Liver (tissue), 9 donors: Measurements from ENCODE around the gene RNF220. TPM values are rescaled to one million over a fixed set of nuclear protein-coding genes. Genes with fewer than 3 reads are reported as not detected.

Experiments
- DNase-seq: peaks from one replicate; pipeline ENCODE4 v3.0.0-alpha.2; 2017; ENCODE audit warnings: low spot score
- H3K27ac ChIP-seq, 2 donors: one replicate each; pipeline ENCODE4 v1.7.0; 2013; ENCODE audit warnings: inconsistent platforms in 2 of 2, low read length in 2 of 2, control low read depth in 1 of 2, low read depth in 1 of 2, mild to moderate bottlenecking in 1 of 2
- H3K27me3 ChIP-seq, 4 donors: one replicate each; pipeline versions ENCODE4 v1.6.1 to v1.7.0; 2013; ENCODE audit warnings: low read length in 3 of 4, inconsistent platforms in 1 of 4, mild to moderate bottlenecking in 1 of 4, moderate library complexity in 1 of 4; ENCODE audit not compliant: control insufficient read depth in 4 of 4, insufficient read depth in 4 of 4
- H3K36me3 ChIP-seq, 4 donors: one replicate each; pipeline versions ENCODE4 v1.6.1 to v1.7.0; 2013; ENCODE audit warnings: low read length in 3 of 4, mild to moderate bottlenecking in 3 of 4, low read depth in 1 of 4, moderate library complexity in 1 of 4; ENCODE audit not compliant: control insufficient read depth in 4 of 4, insufficient read depth in 3 of 4
- H3K4me1 ChIP-seq, 4 donors: one replicate each; pipeline versions ENCODE4 v1.6.1 to v1.7.0; 2013; ENCODE audit warnings: low read length in 3 of 4, mild to moderate bottlenecking in 3 of 4, moderate library complexity in 1 of 4; ENCODE audit not compliant: control insufficient read depth in 4 of 4, insufficient read depth in 4 of 4
- H3K4me3 ChIP-seq, 3 donors: one replicate each; pipeline versions ENCODE4 v1.6.1 to v1.7.0; 2013; ENCODE audit warnings: low read length in 3 of 3, control low read depth in 1 of 3, low read depth in 1 of 3, mild to moderate bottlenecking in 1 of 3
- H3K9ac ChIP-seq, 2 donors: one replicate each; pipeline ENCODE4 v1.7.0; 2013; ENCODE audit warnings: low read length in 2 of 2, mild to moderate bottlenecking in 2 of 2, moderate library complexity in 2 of 2, control low read depth in 1 of 2, low read depth in 1 of 2
- H3K9me3 ChIP-seq, 4 donors: one replicate each; pipeline versions ENCODE4 v1.6.1 to v1.7.0; 2013; ENCODE audit warnings: low read length in 3 of 4; ENCODE audit not compliant: control insufficient read depth in 4 of 4
- EGR1 ChIP-seq, 2 donors: IDR thresholded peaks; 2 replicates each; pipeline ENCODE4 v1.6.1; 2016 to 2018; ENCODE audit warnings: antibody characterized with exemption in 2 of 2, low read depth in 2 of 2
- FOXA1 ChIP-seq: IDR thresholded peaks from 2 replicates; pipeline ENCODE4 v1.6.1; 2016; ENCODE audit warnings: antibody characterized with exemption
- FOXA2 ChIP-seq: IDR thresholded peaks from 2 replicates; pipeline ENCODE4 v1.6.1; 2016; ENCODE audit warnings: antibody characterized with exemption
- HNF4A ChIP-seq, 2 donors: conservative IDR thresholded peaks; 2 replicates each; pipeline ENCODE4 v1.6.1; 2016; ENCODE audit warnings: antibody characterized with exemption in 2 of 2, mild to moderate bottlenecking in 2 of 2
- HNF4G ChIP-seq: IDR thresholded peaks from 2 replicates; pipeline ENCODE4 v1.6.1; 2016; ENCODE audit warnings: antibody characterized with exemption
- JUND ChIP-seq, 2 donors: IDR thresholded peaks; 2 replicates each; pipeline ENCODE4 v1.6.1; 2016; ENCODE audit warnings: antibody characterized with exemption in 2 of 2
- NR2F2 ChIP-seq: IDR thresholded peaks from 2 replicates; pipeline ENCODE4 v1.6.1; 2016; ENCODE audit warnings: antibody characterized with exemption
- RAD21 ChIP-seq, 2 donors: IDR thresholded peaks; 2 replicates each; pipeline ENCODE4 v1.6.1; 2016; ENCODE audit warnings: antibody characterized with exemption in 2 of 2, mild to moderate bottlenecking in 2 of 2
- RXRA ChIP-seq, 2 donors: IDR thresholded peaks; 2 replicates each; pipeline ENCODE4 v1.6.1; 2017 to 2018; ENCODE audit warnings: antibody characterized with exemption in 2 of 2, mild to moderate bottlenecking in 1 of 2
- SP1 ChIP-seq: IDR thresholded peaks from 2 replicates; pipeline ENCODE4 v1.6.1; 2018; ENCODE audit warnings: antibody characterized with exemption, mild to moderate bottlenecking
- TAF1 ChIP-seq: conservative IDR thresholded peaks from 2 replicates; pipeline ENCODE4 v1.6.1; 2016; ENCODE audit warnings: antibody characterized with exemption, mild to moderate bottlenecking
- YY1 ChIP-seq: IDR thresholded peaks from 2 replicates; pipeline ENCODE4 v1.6.1; 2016; ENCODE audit warnings: antibody characterized with exemption, mild to moderate bottlenecking
- WGBS: extraction: QIAGEN DNeasy Blood & Tissue Kit; methylation state at CpG from one replicate; pipeline ENCODE4 v1.1.7; 2013; 5-methylcytosine and 5-hydroxymethylcytosine counted together
- polyA plus RNA-seq, 2 donors: library from polyadenylated mRNA; stranded (reverse) in 1 of 2; unstranded in 1 of 2; fragments of 200-250 nt in 1 of 2; fragments of >200 nt in 1 of 2; fragmentation: Nextera tagmentation in 1 of 2; extraction: Ambion mirVana in 1 of 2; gene quantifications; one replicate each; pipeline versions ENCODE4 v1.2.1 to v1.2.3, GENCODE V29; 2013 to 2015
- total RNA-seq, 2 donors: library from RNA; depleted of rRNA; stranded (reverse); fragments of >200 nt; gene quantifications; one replicate each; pipeline ENCODE4 v1.2.3, GENCODE V29; 2014
- TF ChIP-seq, protein P1 (sequence below): IDR thresholded peaks from 2 replicates; pipeline ENCODE4 v1.6.1; 2016; ENCODE audit warnings: antibody characterized with exemption
- TF ChIP-seq, protein P2 (sequence below): IDR thresholded peaks from 2 replicates; pipeline ENCODE4 v1.6.1; 2016; ENCODE audit warnings: antibody characterized with exemption, mild to moderate bottlenecking
- TF ChIP-seq, protein P3 (sequence below): fragments of 150-350 bp; IDR thresholded peaks from 2 replicates; pipeline ENCODE4 v1.5.1; 2017; ENCODE audit warnings: improper control_type of control experiment, low read depth, low read length; ENCODE audit not compliant: missing input control
- TF ChIP-seq, protein P4 (sequence below): IDR thresholded peaks from 2 replicates; pipeline ENCODE4 v1.6.1; 2016; ENCODE audit warnings: antibody characterized with exemption
- TF ChIP-seq, protein P5 (sequence below): IDR thresholded peaks from 2 replicates; pipeline ENCODE4 v1.6.1; 2016; ENCODE audit warnings: antibody characterized with exemption
- donor health status: healthy.
- donor health status: healthy.
- donor health status: healthy.
- donor health status: healthy.
- donor health status: healthy.

The RNF220 gene
- total and polyA plus RNA-seq, 4 donors = 18.2 to 35.8 (median 26.1) TPM

DNA sequence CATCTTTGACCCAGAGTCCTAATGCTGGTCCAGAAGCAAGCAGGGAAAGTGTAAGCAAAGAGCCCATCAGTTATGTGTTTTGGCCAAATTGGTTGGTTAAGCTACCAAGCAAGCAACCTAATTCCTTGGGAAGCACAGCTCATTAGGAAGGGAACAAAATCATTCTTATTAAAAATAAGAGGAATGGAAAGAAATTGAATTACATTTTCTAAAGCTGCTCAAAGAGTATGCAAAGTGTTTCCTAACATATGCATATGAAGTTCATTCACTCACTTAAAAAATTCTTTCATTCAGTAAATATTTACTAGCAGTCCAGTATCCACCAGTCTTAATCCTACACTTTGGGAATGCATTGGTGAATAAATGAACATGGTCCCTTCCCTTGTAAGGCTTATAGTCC lies 71.8 kb downstream of the RNF220 start:
- no peak overlapping the region for H3K27ac ChIP-seq
- no peaks in the 10 kb centered on the region for H3K9me3 ChIP-seq
- H3K4me3 ChIP-seq = no peak overlapping the region
- H3K36me3 ChIP-seq = no peaks in the 10 kb centered on the region
- no peaks in the 10 kb centered on the region for H3K27me3 ChIP-seq
- H3K9ac ChIP-seq = no peak overlapping the region
- no peak for TF ChIP-seq EGR1 (IDR thresholded peaks at IDR 0.05; ENCODE audit: low read depth in 2 of 2)
- TF ChIP-seq RXRA (IDR thresholded peaks at IDR 0.05) = no peak
- TF ChIP-seq NR2F2 = no peak
- no peak for TF ChIP-seq HNF4A (conservative IDR thresholded peaks at IDR 0.05)
- no peak for TF ChIP-seq HNF4G
- TF ChIP-seq FOXA2 = no peak
- TF ChIP-seq, protein P1, sequence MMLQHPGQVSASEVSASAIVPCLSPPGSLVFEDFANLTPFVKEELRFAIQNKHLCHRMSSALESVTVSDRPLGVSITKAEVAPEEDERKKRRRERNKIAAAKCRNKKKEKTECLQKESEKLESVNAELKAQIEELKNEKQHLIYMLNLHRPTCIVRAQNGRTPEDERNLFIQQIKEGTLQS = no peak
- TF ChIP-seq, protein P2, sequence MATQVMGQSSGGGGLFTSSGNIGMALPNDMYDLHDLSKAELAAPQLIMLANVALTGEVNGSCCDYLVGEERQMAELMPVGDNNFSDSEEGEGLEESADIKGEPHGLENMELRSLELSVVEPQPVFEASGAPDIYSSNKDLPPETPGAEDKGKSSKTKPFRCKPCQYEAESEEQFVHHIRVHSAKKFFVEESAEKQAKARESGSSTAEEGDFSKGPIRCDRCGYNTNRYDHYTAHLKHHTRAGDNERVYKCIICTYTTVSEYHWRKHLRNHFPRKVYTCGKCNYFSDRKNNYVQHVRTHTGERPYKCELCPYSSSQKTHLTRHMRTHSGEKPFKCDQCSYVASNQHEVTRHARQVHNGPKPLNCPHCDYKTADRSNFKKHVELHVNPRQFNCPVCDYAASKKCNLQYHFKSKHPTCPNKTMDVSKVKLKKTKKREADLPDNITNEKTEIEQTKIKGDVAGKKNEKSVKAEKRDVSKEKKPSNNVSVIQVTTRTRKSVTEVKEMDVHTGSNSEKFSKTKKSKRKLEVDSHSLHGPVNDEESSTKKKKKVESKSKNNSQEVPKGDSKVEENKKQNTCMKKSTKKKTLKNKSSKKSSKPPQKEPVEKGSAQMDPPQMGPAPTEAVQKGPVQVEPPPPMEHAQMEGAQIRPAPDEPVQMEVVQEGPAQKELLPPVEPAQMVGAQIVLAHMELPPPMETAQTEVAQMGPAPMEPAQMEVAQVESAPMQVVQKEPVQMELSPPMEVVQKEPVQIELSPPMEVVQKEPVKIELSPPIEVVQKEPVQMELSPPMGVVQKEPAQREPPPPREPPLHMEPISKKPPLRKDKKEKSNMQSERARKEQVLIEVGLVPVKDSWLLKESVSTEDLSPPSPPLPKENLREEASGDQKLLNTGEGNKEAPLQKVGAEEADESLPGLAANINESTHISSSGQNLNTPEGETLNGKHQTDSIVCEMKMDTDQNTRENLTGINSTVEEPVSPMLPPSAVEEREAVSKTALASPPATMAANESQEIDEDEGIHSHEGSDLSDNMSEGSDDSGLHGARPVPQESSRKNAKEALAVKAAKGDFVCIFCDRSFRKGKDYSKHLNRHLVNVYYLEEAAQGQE = no peak
- no peak for TF ChIP-seq RAD21 (IDR thresholded peaks at IDR 0.05)
- TF ChIP-seq, protein P3, sequence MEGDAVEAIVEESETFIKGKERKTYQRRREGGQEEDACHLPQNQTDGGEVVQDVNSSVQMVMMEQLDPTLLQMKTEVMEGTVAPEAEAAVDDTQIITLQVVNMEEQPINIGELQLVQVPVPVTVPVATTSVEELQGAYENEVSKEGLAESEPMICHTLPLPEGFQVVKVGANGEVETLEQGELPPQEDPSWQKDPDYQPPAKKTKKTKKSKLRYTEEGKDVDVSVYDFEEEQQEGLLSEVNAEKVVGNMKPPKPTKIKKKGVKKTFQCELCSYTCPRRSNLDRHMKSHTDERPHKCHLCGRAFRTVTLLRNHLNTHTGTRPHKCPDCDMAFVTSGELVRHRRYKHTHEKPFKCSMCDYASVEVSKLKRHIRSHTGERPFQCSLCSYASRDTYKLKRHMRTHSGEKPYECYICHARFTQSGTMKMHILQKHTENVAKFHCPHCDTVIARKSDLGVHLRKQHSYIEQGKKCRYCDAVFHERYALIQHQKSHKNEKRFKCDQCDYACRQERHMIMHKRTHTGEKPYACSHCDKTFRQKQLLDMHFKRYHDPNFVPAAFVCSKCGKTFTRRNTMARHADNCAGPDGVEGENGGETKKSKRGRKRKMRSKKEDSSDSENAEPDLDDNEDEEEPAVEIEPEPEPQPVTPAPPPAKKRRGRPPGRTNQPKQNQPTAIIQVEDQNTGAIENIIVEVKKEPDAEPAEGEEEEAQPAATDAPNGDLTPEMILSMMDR = no peak
- TF ChIP-seq, protein P4, sequence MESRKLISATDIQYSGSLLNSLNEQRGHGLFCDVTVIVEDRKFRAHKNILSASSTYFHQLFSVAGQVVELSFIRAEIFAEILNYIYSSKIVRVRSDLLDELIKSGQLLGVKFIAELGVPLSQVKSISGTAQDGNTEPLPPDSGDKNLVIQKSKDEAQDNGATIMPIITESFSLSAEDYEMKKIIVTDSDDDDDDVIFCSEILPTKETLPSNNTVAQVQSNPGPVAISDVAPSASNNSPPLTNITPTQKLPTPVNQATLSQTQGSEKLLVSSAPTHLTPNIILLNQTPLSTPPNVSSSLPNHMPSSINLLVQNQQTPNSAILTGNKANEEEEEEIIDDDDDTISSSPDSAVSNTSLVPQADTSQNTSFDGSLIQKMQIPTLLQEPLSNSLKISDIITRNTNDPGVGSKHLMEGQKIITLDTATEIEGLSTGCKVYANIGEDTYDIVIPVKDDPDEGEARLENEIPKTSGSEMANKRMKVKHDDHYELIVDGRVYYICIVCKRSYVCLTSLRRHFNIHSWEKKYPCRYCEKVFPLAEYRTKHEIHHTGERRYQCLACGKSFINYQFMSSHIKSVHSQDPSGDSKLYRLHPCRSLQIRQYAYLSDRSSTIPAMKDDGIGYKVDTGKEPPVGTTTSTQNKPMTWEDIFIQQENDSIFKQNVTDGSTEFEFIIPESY = no peak
- TF ChIP-seq FOXA1 = no peak
- no peak for TF ChIP-seq SP1
- no peak for TF ChIP-seq YY1
- TF ChIP-seq TAF1 = no peak
- TF ChIP-seq JUND (IDR thresholded peaks at IDR 0.05) = no peak
- no peaks in the 10 kb centered on the region for H3K4me1 ChIP-seq
- no peak for DNase-seq

DNA sequence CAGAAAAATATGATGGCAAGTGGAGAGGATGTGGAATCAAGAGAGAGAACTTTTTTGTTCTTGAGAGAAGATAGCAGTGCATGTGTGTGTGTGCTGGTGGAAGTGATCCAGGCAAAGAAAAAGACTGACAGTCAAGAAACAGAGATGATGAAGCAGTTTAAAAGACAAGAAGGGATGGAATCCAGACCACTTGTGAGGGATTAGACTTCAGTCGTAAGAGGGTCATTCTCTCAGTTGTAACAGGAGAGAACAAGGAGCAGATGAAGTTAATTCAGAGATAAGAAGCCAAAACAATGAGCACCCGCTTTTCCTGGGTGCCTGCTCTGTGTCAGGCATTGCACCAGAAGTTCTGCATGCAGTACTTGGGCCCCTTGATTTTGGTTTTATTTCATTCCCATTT lies 76.6 kb downstream of the RNF220 start:
- no peaks in the 10 kb centered on the region for H3K36me3 ChIP-seq
- TF ChIP-seq, protein P1 = no peak
- TF ChIP-seq, protein P5, sequence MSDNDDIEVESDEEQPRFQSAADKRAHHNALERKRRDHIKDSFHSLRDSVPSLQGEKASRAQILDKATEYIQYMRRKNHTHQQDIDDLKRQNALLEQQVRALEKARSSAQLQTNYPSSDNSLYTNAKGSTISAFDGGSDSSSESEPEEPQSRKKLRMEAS = no peak
- TF ChIP-seq YY1 (no peak), RAD21 (IDR thresholded peaks at IDR 0.05) (no peak), RXRA (IDR thresholded peaks at IDR 0.05) (no peak)
- TF ChIP-seq, protein P3 = no peak
- TF ChIP-seq, protein P4 = no peak
- no peak overlapping the region for H3K4me3 ChIP-seq
- no peaks in the 10 kb centered on the region for H3K9me3 ChIP-seq
- peaks cover 0 to 5% (median 0%) of the 10 kb centered on the region in 4 donors for H3K27me3 ChIP-seq
- DNase-seq = no peak
- H3K27ac ChIP-seq = no peak overlapping the region
- H3K9ac ChIP-seq = no peak overlapping the region
- 59% methylated on average over 2 of the region's 2 CpGs for WGBS
- H3K4me1 ChIP-seq = no peaks in the 10 kb centered on the region
